COR-L47 (cell line): ENCODE data around the gene MUSTN1.

Source experiments
- DNase-seq: peaks from one replicate; lab custom pipeline; 2025; lab: John Stamatoyannopoulos, UW

The MUSTN1 gene

GRCh38 chr3:52833202-52833601 lies 1.6 kb downstream of the MUSTN1 start:
- no peak for DNase-seq

- no peak for DNase-seq
These were observed 3.1 kb downstream of the MUSTN1 start for GRCh38 chr3:52831500-52832301.

- no peak for DNase-seq
These were observed 4.1 kb downstream of the MUSTN1 start, which contains the start of gene ITIH4 for GRCh38 chr3:52830535-52831258. Gene ITIH4 (minus strand): TSS chr3:52830672. CDS start chr3:52830642, 30 bp downstream.

GRCh38 chr3:52829906-52830463 lies 4.8 kb downstream of the MUSTN1 start:
- DNase-seq, result no peak

- no peak for DNase-seq
These were observed 5.3 kb downstream of the MUSTN1 start for GRCh38 chr3:52829482-52829881.

- DNase-seq, result no peak
These were observed 6.9 kb downstream of the MUSTN1 start for GRCh38 chr3:52827866-52828376.

- DNase-seq, result no peak
These were observed 7.4 kb downstream of the MUSTN1 start for GRCh38 chr3:52827441-52827840.

GRCh38 chr3:52824037-52824436 lies 10.8 kb downstream of the MUSTN1 start:
- no peak for DNase-seq

- no peak for DNase-seq
These were observed 12.5 kb downstream of the MUSTN1 start for GRCh38 chr3:52822363-52822762.

GRCh38 chr3:52820736-52821135 lies 14.1 kb downstream of the MUSTN1 start:
- no peak for DNase-seq

- no peak for DNase-seq
These were observed 14.9 kb downstream of the MUSTN1 start for GRCh38 chr3:52819936-52820335.

GRCh38 chr3:52817860-52818259 lies 17.0 kb downstream of the MUSTN1 start:
- DNase-seq, result no peak

- no peak for DNase-seq
These were observed 17.6 kb downstream of the MUSTN1 start for GRCh38 chr3:52817221-52817620.

- DNase-seq, result no peak
These were observed 18.2 kb downstream of the MUSTN1 start for GRCh38 chr3:52816654-52817053.

- no peak for DNase-seq
These were observed 18.6 kb downstream of the MUSTN1 start for GRCh38 chr3:52816199-52816598.

GRCh38 chr3:52813810-52814209 lies 21.0 kb downstream of the MUSTN1 start:
- no peak for DNase-seq

GRCh38 chr3:52811452-52812011 lies 23.3 kb downstream of the MUSTN1 start:
- DNase-seq, result no peak

- no peak for DNase-seq
These were observed 23.9 kb downstream of the MUSTN1 start for GRCh38 chr3:52810923-52811322.

GRCh38 chr3:52809662-52810377 lies 25.0 kb downstream of the MUSTN1 start:
- DNase-seq, result no peak

GRCh38 chr3:52809149-52809548 lies 25.7 kb downstream of the MUSTN1 start:
- no peak for DNase-seq

GRCh38 chr3:52805270-52806039 lies 29.4 kb downstream of the MUSTN1 start:
- DNase-seq, result no peak
